Measurements from ENCODE around the gene EXT2.

GRCh38 chr11:44116234-44116830 lies 20.9 kb downstream of the EXT2 start:
- TF ChIP-seq TARDBP (IDR thresholded peaks at IDR 0.05) (no peak), FOXM1 (IDR thresholded peaks at IDR 0.05; ENCODE audit: borderline replicate concordance) (no peak), BHLHE40 (IDR thresholded peaks at IDR 0.05; ENCODE audit: borderline replicate concordance) (no peak), PKNOX1 (IDR thresholded peaks at IDR 0.05) (no peak), NFRKB (IDR thresholded peaks at IDR 0.05) (no peak), ZNF384 (IDR thresholded peaks at IDR 0.05) (no peak), SP1 (IDR thresholded peaks at IDR 0.05) (no peak), FOXA1 (IDR thresholded peaks at IDR 0.05) (no peak), L3MBTL2 (conservative IDR thresholded peaks at IDR 0.05) (no peak)

Data from HEK293T (cell line).